A549 (cell line): ENCODE data around the gene GRK1. TPM values are rescaled to one million over a fixed set of nuclear protein-coding genes. Genes with fewer than 3 reads are reported as not detected.

ENCODE experiments used
- ATAC-seq, 2 experiments: fragments of 200-7000 bp in 1 of 2; fragments of >200 bp in 1 of 2; cut with Nextera tagmentation in 1 of 2; cut with Tn5 transposase in 1 of 2; 3 replicates each; pipeline versions ENCODE4 v1.8.0 to v1.9.1; 2018 to 2020; ENCODE audit warnings: mild to moderate bottlenecking in 1 of 2, moderate library complexity in 1 of 2
- CTCF ChIA-PET: fragments of 300-600 bp; sonication (Branson Sonifier 250); formaldehyde crosslinking; extraction: SDS; loops from one replicate; lab custom pipeline; 2021; ENCODE audit warnings: antibody characterized with exemption, inconsistent platforms; lab: Yijun Ruan, JAX
- POLR2A ChIA-PET: fragments of 350-600 bp; formaldehyde crosslinking; extraction: SDS; loops from one replicate; lab custom pipeline; 2021; ENCODE audit warnings: antibody characterized with exemption, inconsistent platforms; lab: Yijun Ruan, JAX
- DNase-seq, 2 experiments: peaks; one replicate each; pipeline versions ENCODE4 v3.0.0 to v3.0.0-alpha.2; 2011 to 2016; ENCODE audit warnings: low read depth in 1 of 2, low spot score in 1 of 2
- FAIRE-seq: peaks from 2 replicates; lab custom pipeline; 2011; peaks lifted over from hg19 to GRCh38; lab: Jason Lieb, UNC
- H3K27ac ChIP-seq, 2 experiments: fragments of >200 bp; sonication (Bioruptor Twin); formaldehyde crosslinking; 3 replicates each; pipeline ENCODE4 v1.5.1; 2016 to 2017
- H3K4me1 ChIP-seq: fragments of >200 bp; sonication (Bioruptor Twin); formaldehyde crosslinking; 3 replicates; pipeline ENCODE4 v1.6.1; 2016
- H3K4me2 ChIP-seq: fragments of >200 bp; sonication (Bioruptor Twin); formaldehyde crosslinking; 3 replicates; pipeline ENCODE4 v1.6.1; 2016
- H3K4me3 ChIP-seq: fragments of >200 bp; sonication (Bioruptor Twin); formaldehyde crosslinking; 3 replicates; pipeline ENCODE4 v1.5.1; 2016
- H3K9me3 ChIP-seq: fragments of >200 bp; sonication (Bioruptor Twin); formaldehyde crosslinking; 3 replicates; pipeline ENCODE4 v1.6.1; 2016
- CEBPB ChIP-seq, 2 experiments: fragments of >200 bp in 1 of 2; sonication (Bioruptor Twin) in 1 of 2; formaldehyde crosslinking in 1 of 2; IDR thresholded peaks; 2 replicates each; pipeline ENCODE4 v1.6.1; 2012 to 2016
- CHD2 ChIP-seq: fragments of 150-350 bp; IDR thresholded peaks from 2 replicates; pipeline ENCODE4 v1.6.1; 2014; ENCODE audit warnings: low read length; ENCODE audit not compliant: partially characterized antibody
- CHD4 ChIP-seq: fragments of 200-600 bp; sonication (generic); IDR thresholded peaks from 2 replicates; pipeline ENCODE4 v1.6.1; 2016; ENCODE audit warnings: antibody characterized with exemption, mild to moderate bottlenecking, borderline replicate concordance
- EHMT2 ChIP-seq: fragments of 200-600 bp; sonication (generic); IDR thresholded peaks from 2 replicates; pipeline ENCODE4 v1.6.1; 2016; ENCODE audit warnings: antibody characterized with exemption, low read depth, mild to moderate bottlenecking, moderate library complexity
- ELK1 ChIP-seq: fragments of 150-350 bp; IDR thresholded peaks from 2 replicates; pipeline ENCODE4 v1.6.1; 2014; ENCODE audit warnings: low read depth, mild to moderate bottlenecking, low read length
- ESRRA ChIP-seq: fragments of 150-350 bp; IDR thresholded peaks from 2 replicates; pipeline ENCODE4 v1.6.1; 2014; ENCODE audit warnings: mild to moderate bottlenecking, low read length, borderline replicate concordance
- FOXS1 ChIP-seq: fragments of 250-450 bp; sonication (Bioruptor Pico); IDR thresholded peaks from 2 replicates; pipeline ENCODE4 v1.5.0; 2020; ENCODE audit warnings: mild to moderate bottlenecking, moderate library complexity
- GATA3 ChIP-seq: IDR thresholded peaks from 2 replicates; pipeline ENCODE4 v1.6.1; 2012; ENCODE audit warnings: borderline replicate concordance
- HDAC2 ChIP-seq: fragments of 200-600 bp; sonication (generic); IDR thresholded peaks from 2 replicates; pipeline ENCODE4 v1.6.1; 2016
- HOXB13 ChIP-seq: fragments of 250-450 bp; sonication (Bioruptor Pico); IDR thresholded peaks from 2 replicates; pipeline ENCODE4 v1.5.0; 2020; ENCODE audit warnings: low read depth, mild to moderate bottlenecking, moderate library complexity
- JUN ChIP-seq, 2 experiments: fragments of >200 bp; sonication (Bioruptor Twin); formaldehyde crosslinking; IDR thresholded peaks; 2 replicates in 1 of 2; 3 replicates in 1 of 2; pipeline ENCODE4 v1.6.1; 2016 to 2017
- MAFK ChIP-seq: fragments of 450-650 bp; IDR thresholded peaks from 2 replicates; pipeline ENCODE4 v1.6.1; 2014; ENCODE audit not compliant: partially characterized antibody
- NPAS2 ChIP-seq: fragments of 250-450 bp; sonication (Bioruptor Pico); IDR thresholded peaks from 2 replicates; pipeline ENCODE4 v1.8.0; 2022; ENCODE audit warnings: mild to moderate bottlenecking, moderate library complexity, borderline replicate concordance
- NR3C1 ChIP-seq: fragments of >200 bp; sonication (Bioruptor Twin); formaldehyde crosslinking; IDR thresholded peaks from 3 replicates; pipeline ENCODE4 v1.6.1; 2017
- POLR2AphosphoS2 ChIP-seq: conservative IDR thresholded peaks from 2 replicates; pipeline ENCODE4 v1.6.1; 2012; ENCODE audit warnings: low read length, improper control_type of control experiment, inconsistent platforms
- RARB ChIP-seq: fragments of 250-450 bp; sonication (Bioruptor Pico); IDR thresholded peaks from 2 replicates; pipeline ENCODE4 v1.8.0; 2021; ENCODE audit warnings: mild to moderate bottlenecking, moderate library complexity
- RCOR1 ChIP-seq: fragments of 150-350 bp; IDR thresholded peaks from 2 replicates; pipeline ENCODE4 v1.6.1; 2014; ENCODE audit warnings: antibody characterized with exemption, low read length, low read depth
- SREBF2 ChIP-seq: fragments of 450-650 bp; IDR thresholded peaks from 2 replicates; pipeline ENCODE4 v1.6.1; 2014; ENCODE audit warnings: mild to moderate bottlenecking, moderate library complexity
- ZNF302 ChIP-seq: fragments of 250-450 bp; sonication (Bioruptor Pico); IDR thresholded peaks from 2 replicates; pipeline ENCODE4 v1.9.0; 2021; ENCODE audit warnings: inconsistent platforms, mild to moderate bottlenecking, moderate library complexity
- WGBS: methylation state at CpG from one replicate; pipeline ENCODE4 v1.1.6; 2017; ENCODE audit errors: missing lambda C conversion rate; 5-methylcytosine and 5-hydroxymethylcytosine counted together
- polyA plus RNA-seq, 4 experiments: library from polyadenylated mRNA; depleted of rRNA in 3 of 4; stranded (reverse); fragments of >200 nt; fragmentation: RNase III in 1 of 4; extraction: RNeasy Plus Mini Kit Qiagen cat#74134 plus additional on column Dnase treatment in 1 of 4; gene quantifications; 2 replicates in 3 of 4; 3 replicates in 1 of 4; pipeline ENCODE4 v1.2.3, GENCODE V29; 2011 to 2017
- TF ChIP-seq, protein P1 (sequence below): IDR thresholded peaks from 2 replicates; pipeline ENCODE4 v1.6.1; 2012
- TF ChIP-seq, protein P2 (sequence below): fragments of >200 bp; sonication (Bioruptor Twin); formaldehyde crosslinking; IDR thresholded peaks from 2 replicates; pipeline ENCODE4 v1.6.1; 2016
- TF ChIP-seq, protein P3 (sequence below): fragments of 200-600 bp; sonication (generic); IDR thresholded peaks from 2 replicates; pipeline ENCODE4 v1.6.1; 2016; ENCODE audit warnings: antibody characterized with exemption, mild to moderate bottlenecking, moderate library complexity
- TF ChIP-seq, protein P4 (sequence below): fragments of >200 bp; sonication (Bioruptor Twin); formaldehyde crosslinking; IDR thresholded peaks from 3 replicates; pipeline ENCODE4 v1.6.1; 2016

Gene GRK1
- polyA plus RNA-seq, 2 of the 4 experiments (the other 2 are of a cell fraction), result not detected

- FAIRE-seq (no peak), DNase-seq (no peak), ATAC-seq (no peak)
- Histone ChIP-seq H3K4me1 (peaks cover 3% of the 10 kb centered on the region; the same call in 1 of the 3 replicates), H3K9me3 (no peaks in the 10 kb centered on the region), H3K4me3 (no peak overlapping the region), H3K27ac (no peak overlapping the region), H3K4me2 (no peak overlapping the region)
- ChIA-PET POLR2A (no interaction called here), CTCF (interaction anchor here (0.9 kb wide), 1 partner anchor 15 kb away, joined by 5 read pairs; no protein-coding TSS in a partner anchor)
- TF ChIP-seq CEBPB (IDR thresholded peaks at IDR 0.05) (no peak), EHMT2 (no peak), HDAC2 (no peak), RARB (no peak), CHD4 (no peak), FOXS1 (CRISPR knock-in tag) (no peak), GATA3 (no peak), SREBF2 (no peak)
- TF ChIP-seq, protein P1, sequence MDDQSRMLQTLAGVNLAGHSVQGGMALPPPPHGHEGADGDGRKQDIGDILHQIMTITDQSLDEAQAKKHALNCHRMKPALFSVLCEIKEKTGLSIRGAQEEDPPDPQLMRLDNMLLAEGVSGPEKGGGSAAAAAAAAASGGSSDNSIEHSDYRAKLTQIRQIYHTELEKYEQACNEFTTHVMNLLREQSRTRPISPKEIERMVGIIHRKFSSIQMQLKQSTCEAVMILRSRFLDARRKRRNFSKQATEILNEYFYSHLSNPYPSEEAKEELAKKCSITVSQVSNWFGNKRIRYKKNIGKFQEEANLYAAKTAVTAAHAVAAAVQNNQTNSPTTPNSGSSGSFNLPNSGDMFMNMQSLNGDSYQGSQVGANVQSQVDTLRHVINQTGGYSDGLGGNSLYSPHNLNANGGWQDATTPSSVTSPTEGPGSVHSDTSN, result no peak
- WGBS, result 45% methylated on average over 8 of the region's 22 CpGs
Measured at GRCh38 chr13:113739527-113740285, 72.7 kb downstream of the GRK1 start.

DNA sequence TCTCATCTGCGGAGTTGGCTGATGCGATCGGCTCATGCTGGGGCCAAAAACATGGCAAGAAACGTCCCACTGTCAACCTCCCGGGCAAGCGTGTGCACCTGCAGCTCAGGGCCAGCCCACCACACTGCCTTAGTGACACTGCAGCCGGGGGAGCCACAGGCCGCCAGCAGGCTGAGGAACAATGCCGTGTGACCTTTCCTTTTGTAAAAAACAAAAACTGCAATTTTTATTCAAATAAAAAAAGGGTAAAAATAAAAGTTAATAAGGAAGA is 73.2 kb downstream of the GRK1 start:
- ATAC-seq, result no peak
- no peak for TF ChIP-seq NPAS2 (CRISPR knock-in tag)
- TF ChIP-seq, protein P2, sequence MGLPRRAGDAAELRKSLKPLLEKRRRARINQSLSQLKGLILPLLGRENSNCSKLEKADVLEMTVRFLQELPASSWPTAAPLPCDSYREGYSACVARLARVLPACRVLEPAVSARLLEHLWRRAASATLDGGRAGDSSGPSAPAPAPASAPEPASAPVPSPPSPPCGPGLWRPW, result no peak
- no peak for TF ChIP-seq HOXB13
- ChIA-PET POLR2A (no interaction called here), CTCF (interaction anchor here (1.2 kb wide), 1 partner anchor 19 kb away, joined by 3 read pairs; the partner anchor contains the start of gene TMEM255B)
- peaks cover 3% of the 10 kb centered on the region; the same call in 1 of the 3 replicates for H3K4me1 ChIP-seq
- no peaks in the 10 kb centered on the region for H3K9me3 ChIP-seq
- no peak for FAIRE-seq
- no peak overlapping the region for H3K4me3 ChIP-seq
- no peak for DNase-seq
- no peak overlapping the region for H3K4me2 ChIP-seq
- H3K27ac ChIP-seq, result no peak overlapping the region
- 72% methylated on average over 9 of the region's 9 CpGs for WGBS

DNA sequence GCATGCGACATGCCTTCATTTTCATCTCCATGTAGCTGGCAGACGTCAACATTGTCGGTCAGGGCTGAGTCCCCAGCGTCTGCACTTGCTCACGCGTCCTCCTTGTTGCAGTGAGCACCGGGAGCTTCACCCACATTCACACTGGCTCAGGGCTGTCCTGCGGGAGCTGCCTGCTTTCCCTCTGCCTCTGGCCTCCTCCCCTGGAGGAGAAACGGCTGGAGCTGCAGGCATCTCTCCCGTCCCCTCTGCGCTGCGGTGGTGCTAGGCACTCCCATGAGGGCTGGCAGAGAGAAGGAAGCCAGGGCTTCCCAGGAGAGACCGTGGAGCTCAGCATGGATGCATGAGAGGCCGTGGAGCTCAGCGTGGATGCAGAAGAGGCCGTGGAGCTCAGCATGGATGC is 73.6 kb downstream of the GRK1 start:
- TF ChIP-seq RCOR1 (no peak), HDAC2 (no peak), POLR2AphosphoS2 (no peak), CHD2 (no peak), MAFK (no peak), FOXS1 (CRISPR knock-in tag) (no peak), ESRRA (no peak), ELK1 (no peak), EHMT2 (no peak), ZNF302 (no peak), NR3C1 (no peak), JUN (IDR thresholded peaks at IDR 0.05) (no peak), CEBPB (IDR thresholded peaks at IDR 0.05) (no peak)
- TF ChIP-seq, protein P3, sequence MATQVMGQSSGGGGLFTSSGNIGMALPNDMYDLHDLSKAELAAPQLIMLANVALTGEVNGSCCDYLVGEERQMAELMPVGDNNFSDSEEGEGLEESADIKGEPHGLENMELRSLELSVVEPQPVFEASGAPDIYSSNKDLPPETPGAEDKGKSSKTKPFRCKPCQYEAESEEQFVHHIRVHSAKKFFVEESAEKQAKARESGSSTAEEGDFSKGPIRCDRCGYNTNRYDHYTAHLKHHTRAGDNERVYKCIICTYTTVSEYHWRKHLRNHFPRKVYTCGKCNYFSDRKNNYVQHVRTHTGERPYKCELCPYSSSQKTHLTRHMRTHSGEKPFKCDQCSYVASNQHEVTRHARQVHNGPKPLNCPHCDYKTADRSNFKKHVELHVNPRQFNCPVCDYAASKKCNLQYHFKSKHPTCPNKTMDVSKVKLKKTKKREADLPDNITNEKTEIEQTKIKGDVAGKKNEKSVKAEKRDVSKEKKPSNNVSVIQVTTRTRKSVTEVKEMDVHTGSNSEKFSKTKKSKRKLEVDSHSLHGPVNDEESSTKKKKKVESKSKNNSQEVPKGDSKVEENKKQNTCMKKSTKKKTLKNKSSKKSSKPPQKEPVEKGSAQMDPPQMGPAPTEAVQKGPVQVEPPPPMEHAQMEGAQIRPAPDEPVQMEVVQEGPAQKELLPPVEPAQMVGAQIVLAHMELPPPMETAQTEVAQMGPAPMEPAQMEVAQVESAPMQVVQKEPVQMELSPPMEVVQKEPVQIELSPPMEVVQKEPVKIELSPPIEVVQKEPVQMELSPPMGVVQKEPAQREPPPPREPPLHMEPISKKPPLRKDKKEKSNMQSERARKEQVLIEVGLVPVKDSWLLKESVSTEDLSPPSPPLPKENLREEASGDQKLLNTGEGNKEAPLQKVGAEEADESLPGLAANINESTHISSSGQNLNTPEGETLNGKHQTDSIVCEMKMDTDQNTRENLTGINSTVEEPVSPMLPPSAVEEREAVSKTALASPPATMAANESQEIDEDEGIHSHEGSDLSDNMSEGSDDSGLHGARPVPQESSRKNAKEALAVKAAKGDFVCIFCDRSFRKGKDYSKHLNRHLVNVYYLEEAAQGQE, result no peak
- TF ChIP-seq, protein P4, sequence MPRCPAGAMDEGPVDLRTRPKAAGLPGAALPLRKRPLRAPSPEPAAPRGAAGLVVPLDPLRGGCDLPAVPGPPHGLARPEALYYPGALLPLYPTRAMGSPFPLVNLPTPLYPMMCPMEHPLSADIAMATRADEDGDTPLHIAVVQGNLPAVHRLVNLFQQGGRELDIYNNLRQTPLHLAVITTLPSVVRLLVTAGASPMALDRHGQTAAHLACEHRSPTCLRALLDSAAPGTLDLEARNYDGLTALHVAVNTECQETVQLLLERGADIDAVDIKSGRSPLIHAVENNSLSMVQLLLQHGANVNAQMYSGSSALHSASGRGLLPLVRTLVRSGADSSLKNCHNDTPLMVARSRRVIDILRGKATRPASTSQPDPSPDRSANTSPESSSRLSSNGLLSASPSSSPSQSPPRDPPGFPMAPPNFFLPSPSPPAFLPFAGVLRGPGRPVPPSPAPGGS, result no peak
- ChIA-PET CTCF (interaction anchor here (1.1 to 1.4 kb wide), 6 partner anchors 9 to 65 kb away, joined by 3 to 6 read pairs (median 4); partner anchors contain the start of gene TMEM255B), POLR2A (no interaction called here)
- DNase-seq (no peak), ATAC-seq (no peak), FAIRE-seq (no peak)
- Histone ChIP-seq H3K4me2 (no peak overlapping the region), H3K27ac (no peak overlapping the region), H3K9me3 (no peaks in the 10 kb centered on the region), H3K4me1 (peaks cover 3% of the 10 kb centered on the region; the same call in 1 of the 3 replicates), H3K4me3 (no peak overlapping the region)
- WGBS, result 74% methylated on average over 9 of the region's 16 CpGs
